HepG2 (cell line): Measurements from ENCODE around the gene HMBS. TPM values are rescaled to one million over a fixed set of nuclear protein-coding genes. Genes with fewer than 3 reads are reported as not detected.

Experiments used
- ARNTL ChIP-seq: sonication (generic); formaldehyde crosslinking; IDR thresholded peaks from 2 replicates; pipeline ENCODE4 v1.4.0; 2020; ENCODE audit warnings: mild to moderate bottlenecking, missing genetic modification reagents
- BRCA1 ChIP-seq: sonication (generic); formaldehyde crosslinking; IDR thresholded peaks from 2 replicates; pipeline ENCODE4 v1.4.0; 2020; ENCODE audit warnings: missing genetic modification reagents
- CCAR2 ChIP-seq: fragments of 200-400 bp; formaldehyde crosslinking; optimal IDR thresholded peaks from 2 replicates; pipeline ENCODE3; 2018; ENCODE audit warnings: low read depth, mild to moderate bottlenecking, low read length, moderate library complexity
- FOXA3 ChIP-seq: IDR thresholded peaks from 2 replicates; pipeline ENCODE4 v1.6.1; 2016; ENCODE audit warnings: missing genetic modification reagents, missing compliant biosample characterization
- ISL2 ChIP-seq: sonication (generic); formaldehyde crosslinking; IDR thresholded peaks from 2 replicates; pipeline ENCODE4 v1.5.0; 2020; ENCODE audit warnings: missing genetic modification reagents
- NFE2L2 ChIP-seq: fragments of 150-350 bp; IDR thresholded peaks from 2 replicates; pipeline ENCODE4 v1.6.1; 2014; ENCODE audit warnings: low read length
- SKI ChIP-seq: fragments of 450-650 bp; IDR thresholded peaks from one replicate; pipeline ENCODE4 v1.6.1; 2018; ENCODE audit warnings: mild to moderate bottlenecking; ENCODE audit not compliant: partially characterized antibody
- STAG1 ChIP-seq: sonication (generic); formaldehyde crosslinking; IDR thresholded peaks from 2 replicates; pipeline ENCODE4 v1.4.0; 2020; ENCODE audit warnings: missing genetic modification reagents
- TCF7 ChIP-seq: sonication (generic); IDR thresholded peaks from 2 replicates; pipeline ENCODE4 v1.6.1; 2016; ENCODE audit warnings: antibody characterized with exemption, low read depth
- TGIF2 ChIP-seq: IDR thresholded peaks from 2 replicates; pipeline ENCODE4 v1.6.1; 2016; ENCODE audit warnings: control low read depth, missing compliant biosample characterization
- THAP11 ChIP-seq: IDR thresholded peaks from 2 replicates; pipeline ENCODE4 v1.6.1; 2016; ENCODE audit warnings: missing biosample characterization, missing genetic modification reagents
- WIZ ChIP-seq: sonication (generic); formaldehyde crosslinking; IDR thresholded peaks from 2 replicates; pipeline ENCODE4 v1.5.1; 2020; ENCODE audit warnings: mild to moderate bottlenecking, missing genetic modification reagents
- XRCC5 ChIP-seq: fragments of 200-400 bp; formaldehyde crosslinking; optimal IDR thresholded peaks from 2 replicates; pipeline ENCODE3; 2017; ENCODE audit warnings: mild to moderate bottlenecking, low read length
- ZBTB26 ChIP-seq: IDR thresholded peaks from 2 replicates; pipeline ENCODE4 v1.6.1; 2016; ENCODE audit warnings: missing compliant biosample characterization, missing genetic modification reagents, borderline replicate concordance
- ZBTB38 ChIP-seq: sonication (generic); formaldehyde crosslinking; IDR thresholded peaks from 2 replicates; pipeline ENCODE4 v1.5.1; 2020; ENCODE audit warnings: mild to moderate bottlenecking, missing genetic modification reagents
- ZBTB49 ChIP-seq: sonication (generic); formaldehyde crosslinking; IDR thresholded peaks from 2 replicates; pipeline ENCODE4 v1.4.0; 2020; ENCODE audit warnings: missing genetic modification reagents, borderline replicate concordance
- ZNF510 ChIP-seq: sonication (generic); formaldehyde crosslinking; IDR thresholded peaks from 2 replicates; pipeline ENCODE4 v1.4.0; 2020; ENCODE audit warnings: low read depth, mild to moderate bottlenecking, missing genetic modification reagents
- ZNF589 ChIP-seq: sonication (generic); formaldehyde crosslinking; conservative IDR thresholded peaks from 2 replicates; pipeline ENCODE4 v1.8.0; 2022; ENCODE audit warnings: mild to moderate bottlenecking, moderate library complexity, missing genetic modification reagents
- polyA plus RNA-seq, 8 experiments: library from polyadenylated mRNA; depleted of rRNA in 3 of 8; stranded (reverse) in 7 of 8; unstranded in 1 of 8; fragments of >200 nt; fragmentation: Illumina TruSeq in 4 of 8; extraction: Trizol in 4 of 8; gene quantifications; 2 replicates each; pipeline versions ENCODE4 v1.2.1 to v1.2.3, GENCODE V29; 2011 to 2016; ENCODE audit warnings: low read depth in 4 of 8, missing spikeins in 1 of 8, mixed read lengths in 1 of 8; ENCODE audit not compliant: insufficient read depth in 1 of 8
- total RNA-seq, 5 experiments: library from RNA; depleted of rRNA; stranded (reverse); fragments of >200 nt; fragmentation: Illumina TruSeq; extraction: Trizol; gene quantifications; 2 replicates each; pipeline ENCODE4 v1.2.3, GENCODE V29; 2016; ENCODE audit warnings: low read depth in 1 of 5
- TF ChIP-seq, protein P1 (sequence below): sonication (generic); formaldehyde crosslinking; IDR thresholded peaks from 2 replicates; pipeline ENCODE4 v1.8.1; 2023; ENCODE audit warnings: mild to moderate bottlenecking, moderate library complexity, missing genetic modification reagents
- TF ChIP-seq, protein P2 (sequence below), 2 experiments: sonication (generic) in 1 of 2; formaldehyde crosslinking in 1 of 2; IDR thresholded peaks; 2 replicates each; pipeline versions ENCODE4 v1.4.0 to v1.6.1; 2018 to 2020; ENCODE audit warnings: missing genetic modification reagents in 2 of 2, borderline replicate concordance in 1 of 2, low read depth in 1 of 2, mild to moderate bottlenecking in 1 of 2, missing biosample characterization in 1 of 2
- TF ChIP-seq, protein P3 (sequence below): sonication (generic); formaldehyde crosslinking; IDR thresholded peaks from 2 replicates; pipeline ENCODE4 v1.5.0; 2020; ENCODE audit warnings: missing genetic modification reagents
- TF ChIP-seq, protein P4 (sequence below): IDR thresholded peaks from 2 replicates; pipeline ENCODE4 v1.6.1; 2016; ENCODE audit warnings: control low read depth

The HMBS gene
- total and polyA plus RNA-seq, 2 of the 13 experiments (the other 11 are each of a cell fraction or from before 2014, with no cell fraction given), result 9.4 to 46.9 TPM

DNA sequence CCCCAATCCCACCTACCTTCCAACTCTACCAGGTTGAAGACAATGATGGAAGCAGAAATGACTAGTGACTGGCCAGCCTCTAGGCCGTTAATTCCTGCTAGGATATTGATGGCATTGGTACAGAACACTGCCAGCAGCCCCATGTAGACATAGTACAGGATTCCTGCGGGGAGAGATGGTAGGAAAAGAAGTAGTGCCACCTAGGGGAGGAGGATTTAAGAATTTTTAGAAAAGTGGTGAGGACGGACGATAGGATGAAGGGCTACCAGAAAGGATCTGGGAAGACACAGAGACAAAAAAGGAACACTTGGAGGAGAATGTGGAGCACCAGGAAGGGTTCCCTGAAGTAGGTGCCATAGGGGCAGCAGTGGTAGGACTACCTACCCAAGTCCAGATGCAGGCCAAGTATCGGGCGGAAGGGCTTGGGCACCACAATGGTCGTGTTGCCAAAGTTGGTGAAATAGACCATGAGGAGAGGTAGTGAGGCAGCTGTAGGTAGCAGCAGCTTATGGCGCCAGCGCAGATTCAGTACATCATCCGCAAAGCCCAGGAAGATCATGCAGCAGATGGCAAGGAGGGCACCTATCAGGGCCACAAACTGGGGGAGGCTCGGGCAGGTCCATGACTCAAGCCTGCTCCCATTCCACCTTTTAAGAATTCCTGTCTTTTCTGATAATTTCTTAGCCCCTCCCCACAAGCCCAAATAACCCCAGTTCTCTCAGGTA lies 15.7 kb downstream of the HMBS start (continued):
- TF ChIP-seq, protein P1, sequence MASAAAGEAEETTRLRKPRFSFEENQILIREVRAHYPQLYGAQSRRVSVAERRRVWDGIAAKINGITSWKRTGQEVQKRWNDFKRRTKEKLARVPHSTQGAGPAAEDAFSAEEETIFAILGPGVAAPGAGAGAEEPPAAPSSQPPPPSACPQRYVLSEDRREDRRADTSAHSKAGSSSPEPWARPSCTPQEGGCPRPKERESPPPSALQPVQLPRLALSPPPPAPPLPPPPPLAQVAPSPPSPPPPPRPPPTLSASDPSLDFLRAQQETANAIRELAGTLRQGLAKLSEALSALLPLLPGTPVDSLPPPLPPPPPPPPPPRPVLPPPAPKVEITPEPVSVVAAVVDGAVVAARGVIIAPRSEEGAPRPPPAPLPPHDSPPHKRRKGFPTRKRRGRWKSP (CRISPR knock-in tag), result no peak
- TF ChIP-seq CCAR2, result no peak
- no peak for TF ChIP-seq ZNF510
- TF ChIP-seq ZBTB49 (CRISPR knock-in tag), result no peak
- TF ChIP-seq ARNTL (CRISPR knock-in tag), result no peak
- TF ChIP-seq NFE2L2, result no peak
- no peak for TF ChIP-seq SKI
- no peak for TF ChIP-seq WIZ (CRISPR knock-in tag)
- TF ChIP-seq, protein P2, sequence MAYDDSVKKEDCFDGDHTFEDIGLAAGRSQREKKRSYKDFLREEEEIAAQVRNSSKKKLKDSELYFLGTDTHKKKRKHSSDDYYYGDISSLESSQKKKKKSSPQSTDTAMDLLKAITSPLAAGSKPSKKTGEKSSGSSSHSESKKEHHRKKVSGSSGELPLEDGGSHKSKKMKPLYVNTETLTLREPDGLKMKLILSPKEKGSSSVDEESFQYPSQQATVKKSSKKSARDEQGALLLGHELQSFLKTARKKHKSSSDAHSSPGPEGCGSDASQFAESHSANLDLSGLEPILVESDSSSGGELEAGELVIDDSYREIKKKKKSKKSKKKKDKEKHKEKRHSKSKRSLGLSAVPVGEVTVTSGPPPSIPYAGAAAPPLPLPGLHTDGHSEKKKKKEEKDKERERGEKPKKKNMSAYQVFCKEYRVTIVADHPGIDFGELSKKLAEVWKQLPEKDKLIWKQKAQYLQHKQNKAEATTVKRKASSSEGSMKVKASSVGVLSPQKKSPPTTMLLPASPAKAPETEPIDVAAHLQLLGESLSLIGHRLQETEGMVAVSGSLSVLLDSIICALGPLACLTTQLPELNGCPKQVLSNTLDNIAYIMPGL (CRISPR knock-in tag; IDR thresholded peaks at IDR 0.05; ENCODE audit: borderline replicate concordance in 1 of 2, low read depth in 1 of 2), result 0 out of 4 replicates have a peak, but pooled peaks have one; percentile 20 to 40
- no peak for TF ChIP-seq BRCA1 (CRISPR knock-in tag)
- no peak for TF ChIP-seq ZNF589
- TF ChIP-seq STAG1 (CRISPR knock-in tag), result peak; percentile 51
- no peak for TF ChIP-seq FOXA3 (CRISPR knock-in tag)
- TF ChIP-seq ZBTB26 (CRISPR knock-in tag), result no peak
- TF ChIP-seq ZBTB38 (CRISPR knock-in tag), result 0 out of 2 replicates have a peak, but pooled peaks have one; percentile 37
- TF ChIP-seq, protein P3, sequence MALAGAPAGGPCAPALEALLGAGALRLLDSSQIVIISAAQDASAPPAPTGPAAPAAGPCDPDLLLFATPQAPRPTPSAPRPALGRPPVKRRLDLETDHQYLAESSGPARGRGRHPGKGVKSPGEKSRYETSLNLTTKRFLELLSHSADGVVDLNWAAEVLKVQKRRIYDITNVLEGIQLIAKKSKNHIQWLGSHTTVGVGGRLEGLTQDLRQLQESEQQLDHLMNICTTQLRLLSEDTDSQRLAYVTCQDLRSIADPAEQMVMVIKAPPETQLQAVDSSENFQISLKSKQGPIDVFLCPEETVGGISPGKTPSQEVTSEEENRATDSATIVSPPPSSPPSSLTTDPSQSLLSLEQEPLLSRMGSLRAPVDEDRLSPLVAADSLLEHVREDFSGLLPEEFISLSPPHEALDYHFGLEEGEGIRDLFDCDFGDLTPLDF (CRISPR knock-in tag), result no peak
- TF ChIP-seq ISL2 (CRISPR knock-in tag), result no peak
- TF ChIP-seq, protein P4, sequence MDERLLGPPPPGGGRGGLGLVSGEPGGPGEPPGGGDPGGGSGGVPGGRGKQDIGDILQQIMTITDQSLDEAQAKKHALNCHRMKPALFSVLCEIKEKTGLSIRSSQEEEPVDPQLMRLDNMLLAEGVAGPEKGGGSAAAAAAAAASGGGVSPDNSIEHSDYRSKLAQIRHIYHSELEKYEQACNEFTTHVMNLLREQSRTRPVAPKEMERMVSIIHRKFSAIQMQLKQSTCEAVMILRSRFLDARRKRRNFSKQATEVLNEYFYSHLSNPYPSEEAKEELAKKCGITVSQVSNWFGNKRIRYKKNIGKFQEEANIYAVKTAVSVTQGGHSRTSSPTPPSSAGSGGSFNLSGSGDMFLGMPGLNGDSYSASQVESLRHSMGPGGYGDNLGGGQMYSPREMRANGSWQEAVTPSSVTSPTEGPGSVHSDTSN (CRISPR knock-in tag), result no peak
- peak; percentile 22 for TF ChIP-seq XRCC5
- TF ChIP-seq THAP11 (CRISPR knock-in tag), result no peak
- TF ChIP-seq TCF7, result no peak
- TF ChIP-seq TGIF2 (CRISPR knock-in tag), result no peak
